NCI-H446 treated with DMSO at 0.1 percent for 48 hours (cell line): Measurements from ENCODE around the gene RBAK.
"Not testable (repeated sequence)": the region's sequence is repeated elsewhere in the genome, so short reads cannot be mapped to it uniquely, and the experiment has no call there.

ENCODE experiments used
- DNase-seq: peaks from one replicate; lab custom pipeline; 2025; lab: John Stamatoyannopoulos, UW

RBAK gene

DNA sequence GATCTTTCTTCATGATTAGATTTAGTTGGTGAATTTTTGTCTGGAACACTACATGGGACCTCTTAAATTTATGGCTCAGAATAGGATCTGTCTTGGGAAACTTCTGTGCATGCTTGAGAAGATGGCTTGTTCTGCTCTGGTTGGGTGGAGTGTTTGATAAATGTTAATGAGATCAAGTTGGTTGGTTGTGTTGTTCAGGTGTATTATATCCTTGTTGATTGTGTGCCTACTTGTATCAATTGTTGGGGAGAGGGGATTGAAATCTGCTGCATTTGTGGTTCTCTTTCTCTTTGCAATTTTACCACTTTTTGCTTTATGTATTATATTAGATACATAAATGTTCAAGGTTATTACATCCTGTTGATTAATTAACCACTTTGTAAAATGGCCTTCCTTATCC is 6.1 kb downstream of the RBAK start:
- DNase-seq: not testable (repeated sequence)

DNA sequence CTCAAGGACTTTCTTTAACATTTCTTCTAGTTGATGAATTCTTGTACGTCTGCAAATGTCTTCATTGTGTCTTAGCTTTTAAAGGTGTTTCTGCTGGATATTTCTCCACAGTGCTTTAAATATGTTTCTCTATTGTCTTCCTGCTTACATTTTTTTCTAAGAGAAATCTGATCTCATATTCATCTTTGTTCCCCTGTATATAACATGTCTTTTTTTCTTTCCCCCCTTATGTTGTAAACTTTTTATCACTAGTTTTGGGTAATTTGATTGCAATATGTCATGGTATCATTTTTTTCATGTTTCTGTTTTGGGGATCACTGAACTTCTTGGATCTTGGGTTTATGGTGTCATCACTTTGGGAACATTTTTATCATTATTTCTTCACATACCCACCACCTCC is 7.5 kb downstream of the RBAK start:
- DNase-seq: no peak

DNA sequence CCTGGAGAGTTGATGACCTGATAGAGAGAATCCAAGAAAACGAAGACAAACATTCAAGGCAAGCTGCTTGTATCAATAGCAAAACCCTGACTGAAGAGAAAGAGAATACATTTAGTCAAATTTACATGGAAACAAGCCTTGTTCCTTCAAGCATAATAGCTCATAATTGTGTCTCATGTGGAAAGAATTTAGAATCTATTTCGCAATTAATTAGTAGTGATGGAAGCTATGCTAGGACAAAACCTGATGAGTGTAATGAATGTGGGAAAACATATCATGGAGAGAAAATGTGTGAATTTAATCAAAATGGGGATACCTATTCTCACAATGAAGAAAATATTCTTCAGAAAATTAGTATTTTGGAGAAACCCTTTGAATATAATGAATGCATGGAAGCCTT is 18.0 kb downstream of the RBAK start:
- no peak for DNase-seq

DNA sequence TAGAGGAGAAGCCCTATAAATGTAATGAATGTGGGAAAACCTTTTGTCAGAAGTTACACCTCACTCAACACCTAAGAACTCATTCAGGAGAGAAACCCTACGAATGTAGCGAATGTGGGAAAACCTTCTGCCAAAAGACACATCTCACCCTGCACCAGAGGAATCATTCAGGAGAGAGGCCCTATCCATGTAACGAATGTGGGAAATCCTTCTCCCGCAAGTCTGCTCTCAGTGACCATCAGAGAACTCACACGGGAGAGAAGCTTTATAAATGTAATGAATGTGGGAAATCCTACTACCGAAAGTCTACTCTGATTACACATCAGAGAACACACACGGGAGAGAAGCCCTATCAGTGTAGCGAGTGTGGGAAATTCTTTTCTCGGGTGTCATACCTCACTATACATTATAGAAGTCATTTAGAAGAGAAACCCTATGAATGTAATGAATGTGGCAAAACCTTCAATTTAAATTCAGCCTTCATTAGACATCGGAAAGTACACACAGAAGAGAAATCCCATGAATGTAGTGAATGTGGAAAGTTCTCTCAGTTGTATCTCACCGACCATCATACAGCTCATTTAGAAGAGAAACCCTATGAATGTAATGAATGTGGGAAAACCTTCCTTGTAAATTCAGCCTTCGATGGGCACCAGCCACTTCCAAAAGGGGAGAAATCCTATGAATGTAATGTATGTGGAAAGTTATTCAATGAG is 18.9 kb downstream of the RBAK start:
- DNase-seq: no peak

DNA sequence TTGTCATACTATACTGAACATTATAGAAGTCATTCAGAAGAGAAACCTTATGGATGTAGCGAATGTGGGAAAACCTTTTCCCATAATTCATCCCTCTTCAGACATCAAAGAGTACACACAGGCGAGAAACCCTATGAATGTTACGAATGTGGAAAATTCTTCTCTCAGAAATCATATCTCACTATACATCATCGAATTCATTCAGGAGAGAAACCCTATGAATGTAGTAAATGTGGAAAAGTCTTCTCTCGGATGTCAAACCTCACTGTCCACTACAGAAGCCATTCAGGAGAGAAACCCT is 19.4 kb downstream of the RBAK start:
- DNase-seq: no peak

DNA sequence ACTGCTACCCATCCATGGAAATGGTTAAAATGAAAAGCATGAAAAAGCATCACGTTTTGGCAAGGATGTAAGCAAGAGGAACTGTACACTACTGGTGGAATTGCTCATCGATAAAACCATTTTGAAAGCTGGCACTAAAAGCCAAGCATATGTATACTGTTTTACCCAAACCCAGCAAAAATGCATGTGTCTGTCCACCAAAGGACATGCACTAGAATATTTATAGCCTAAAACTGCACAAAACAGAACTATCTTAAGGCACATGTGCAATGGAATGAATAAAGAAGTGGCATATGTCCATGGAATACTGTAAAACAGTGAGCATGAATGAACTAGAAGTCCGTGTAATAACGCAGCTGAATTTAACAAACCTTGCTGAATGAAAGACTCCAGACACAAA is 22.9 kb downstream of the RBAK start:
- DNase-seq: no peak

DNA sequence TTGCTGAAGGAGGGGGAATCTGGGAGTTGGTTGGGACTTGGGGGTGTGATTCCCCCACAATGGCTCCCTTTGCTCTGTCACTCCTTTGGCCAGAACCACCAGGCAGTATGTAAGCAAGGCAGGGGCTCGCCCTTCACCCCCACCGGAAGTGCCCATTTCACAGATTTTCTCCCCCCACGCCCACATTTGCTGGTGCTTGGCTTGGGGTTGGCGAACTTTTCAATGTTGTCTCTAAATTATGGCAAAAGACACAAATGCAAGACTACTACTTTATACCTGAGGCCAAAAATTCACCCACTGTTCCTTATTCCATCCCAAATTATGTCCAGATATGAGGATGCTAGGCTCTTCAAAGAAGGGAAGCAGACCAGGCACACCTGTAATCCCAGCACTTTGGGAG is 24.5 kb downstream of the RBAK start:
- DNase-seq: no peak

DNA sequence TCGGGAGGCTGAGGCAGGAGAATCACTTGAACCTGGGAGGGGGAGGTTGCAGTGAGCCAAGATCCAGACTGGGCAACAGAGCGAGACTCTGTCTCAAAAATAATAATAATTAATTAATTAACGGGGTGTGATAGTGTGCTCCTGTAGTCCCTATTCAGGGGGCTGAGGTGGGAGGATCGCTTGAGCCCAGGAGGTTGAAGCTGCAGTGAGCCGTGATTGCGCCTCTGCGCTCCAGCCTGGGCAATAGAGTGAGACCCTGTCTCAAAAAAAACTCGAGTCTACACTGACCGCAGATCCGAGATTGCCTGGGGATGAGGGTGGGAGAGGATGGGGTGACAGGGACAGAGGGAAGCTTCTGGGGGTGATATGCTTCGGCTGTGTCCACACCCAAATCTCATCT is 29.5 kb downstream of the RBAK start:
- DNase-seq: not testable (repeated sequence)

DNA sequence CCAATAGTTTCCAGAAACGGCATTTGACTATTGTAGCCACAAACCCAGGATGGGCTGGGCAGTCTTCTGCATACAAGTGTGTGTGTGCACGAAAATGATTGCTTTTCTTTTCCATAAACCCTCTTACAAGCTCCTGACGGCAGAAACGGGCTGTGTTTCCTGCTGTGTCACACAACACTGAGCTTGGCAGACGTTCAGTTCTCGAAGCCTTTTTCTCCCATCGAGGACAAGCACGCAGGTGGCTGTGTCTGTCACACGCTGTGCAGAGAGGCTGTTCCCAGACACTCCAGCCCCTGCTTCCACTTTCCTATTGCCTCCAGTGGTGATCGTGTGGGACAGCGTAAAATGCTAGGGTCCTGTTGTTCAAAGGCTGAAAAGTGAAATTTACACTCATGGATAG is 32.1 kb downstream of the RBAK start:
- no peak for DNase-seq

DNA sequence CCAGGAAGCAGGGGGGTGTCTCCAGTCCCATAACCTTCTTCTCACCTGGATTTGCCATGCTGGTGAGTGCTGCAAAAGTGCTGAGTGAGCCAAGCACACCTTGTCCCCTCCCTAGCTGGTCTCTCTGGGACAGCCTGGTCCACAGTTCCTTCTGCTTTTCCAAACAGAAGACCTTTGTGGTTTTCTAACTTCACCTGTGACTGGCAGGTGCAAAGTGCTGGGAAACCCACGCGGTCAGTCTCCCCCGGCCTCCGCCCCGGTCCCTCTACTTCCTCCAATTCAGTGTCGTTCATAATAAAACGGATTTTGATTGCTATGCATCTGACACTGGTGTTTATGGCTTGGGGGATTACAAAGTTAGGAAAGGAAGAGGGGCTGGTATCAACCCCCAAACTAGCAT is 37.1 kb downstream of the RBAK start:
- DNase-seq: no peak

DNA sequence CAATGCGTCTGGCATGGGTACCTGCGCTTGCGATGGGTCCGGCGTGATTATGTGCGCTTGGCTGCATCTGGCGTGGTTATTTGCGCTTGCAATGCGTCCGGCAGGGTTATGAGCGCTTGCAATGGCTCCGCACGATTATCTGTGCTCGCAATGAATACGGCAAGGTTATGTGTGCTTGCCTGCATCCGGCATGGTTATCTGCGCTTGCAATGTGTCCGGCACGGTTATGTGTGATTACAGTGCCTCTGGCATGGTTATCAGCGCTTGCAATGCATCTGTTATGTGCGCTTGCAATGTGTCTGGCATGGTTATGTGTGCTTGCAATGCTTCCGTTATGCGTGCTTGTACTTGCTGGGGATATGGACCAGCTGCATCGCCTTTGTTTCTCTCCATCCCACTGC is 37.7 kb downstream of the RBAK start:
- no peak for DNase-seq

DNA sequence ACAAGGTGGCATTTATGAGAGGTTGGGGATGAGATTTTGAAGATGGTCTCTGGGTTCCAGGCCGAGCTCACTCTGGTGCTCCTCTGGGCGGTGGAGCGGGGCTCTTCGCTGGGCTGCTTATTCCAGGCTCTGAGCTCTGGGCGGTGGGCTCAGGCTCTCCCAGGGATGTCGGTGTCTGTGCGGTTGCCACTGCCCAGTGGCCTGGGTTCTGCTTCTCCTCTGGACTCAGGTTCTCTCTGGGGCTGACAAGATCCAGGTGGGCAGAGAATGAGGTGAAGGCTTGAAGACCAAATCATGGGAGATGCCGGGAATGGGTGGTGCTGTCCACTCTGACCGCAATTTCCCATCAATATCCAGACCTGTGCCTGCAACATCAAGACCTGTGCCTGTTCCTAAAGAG is 40.6 kb downstream of the RBAK start:
- DNase-seq: no peak

DNA sequence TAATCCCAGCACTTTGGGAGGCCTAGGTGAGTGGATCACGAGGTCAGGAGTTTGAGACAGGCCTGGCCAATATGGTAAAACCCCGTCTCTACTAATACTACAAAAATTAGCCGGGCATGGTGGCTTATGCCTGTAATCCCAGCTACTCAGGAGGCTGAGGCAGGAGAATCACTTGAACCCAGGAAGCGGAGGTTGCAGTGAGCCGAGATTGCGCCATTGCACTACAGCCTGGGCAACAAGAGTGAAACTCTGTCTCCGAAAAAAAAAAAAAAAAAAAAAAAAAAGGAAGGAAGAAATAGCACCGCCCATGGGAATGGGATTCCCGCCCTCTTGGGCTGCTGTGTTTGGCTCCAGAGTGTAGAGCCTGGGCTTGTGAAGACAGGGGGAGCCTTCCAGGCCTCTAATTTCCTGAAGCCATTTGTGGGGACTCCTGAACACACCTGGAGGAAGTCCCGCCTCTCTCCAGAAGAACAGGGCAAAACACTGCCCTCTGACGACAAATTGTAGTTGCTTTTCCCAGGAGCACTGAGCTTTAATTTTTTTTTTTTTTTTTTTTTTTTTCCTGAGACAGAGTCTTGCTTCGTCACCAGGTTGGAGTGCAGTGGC is 42.7 kb downstream of the RBAK start:
- not testable (repeated sequence) for DNase-seq

DNA sequence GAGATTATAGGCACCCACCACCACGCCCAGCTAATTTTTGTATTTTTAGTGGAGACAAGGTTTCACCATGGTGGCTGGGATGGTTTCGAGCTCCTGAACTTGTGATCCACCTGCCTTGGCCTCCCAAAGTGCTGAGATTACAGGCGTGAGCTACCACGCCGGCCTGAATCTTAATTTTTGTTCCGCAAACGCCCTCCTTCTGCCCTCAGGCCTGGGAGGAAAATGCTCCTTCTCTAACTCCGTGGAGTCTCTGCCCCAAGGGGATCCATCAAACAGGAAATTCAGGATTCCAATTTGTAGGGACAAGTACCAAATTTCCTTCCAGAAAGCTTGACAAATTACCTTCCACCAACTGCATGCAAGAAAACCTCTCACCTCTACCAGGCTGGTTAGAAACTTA is 43.2 kb downstream of the RBAK start:
- DNase-seq: no peak

DNA sequence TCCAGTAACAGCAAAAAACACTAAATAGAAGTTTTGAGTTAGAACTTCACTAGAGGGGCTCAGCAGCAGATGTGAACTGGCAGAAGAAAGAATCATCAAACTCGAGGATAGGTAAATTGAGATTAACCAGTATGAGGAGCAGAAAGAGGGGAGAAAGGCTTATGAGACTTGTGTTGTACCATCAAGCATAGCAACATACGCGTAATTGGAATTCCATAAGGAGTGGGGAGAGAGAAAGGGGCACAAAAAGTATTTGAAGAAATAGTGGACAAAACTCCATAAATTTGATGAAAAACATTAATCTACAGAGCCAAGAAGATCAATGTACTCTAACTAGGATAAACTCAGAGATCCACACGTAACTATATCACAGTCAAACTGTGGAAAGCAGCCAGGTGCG is 48.3 kb downstream of the RBAK start:
- DNase-seq: no peak

DNA sequence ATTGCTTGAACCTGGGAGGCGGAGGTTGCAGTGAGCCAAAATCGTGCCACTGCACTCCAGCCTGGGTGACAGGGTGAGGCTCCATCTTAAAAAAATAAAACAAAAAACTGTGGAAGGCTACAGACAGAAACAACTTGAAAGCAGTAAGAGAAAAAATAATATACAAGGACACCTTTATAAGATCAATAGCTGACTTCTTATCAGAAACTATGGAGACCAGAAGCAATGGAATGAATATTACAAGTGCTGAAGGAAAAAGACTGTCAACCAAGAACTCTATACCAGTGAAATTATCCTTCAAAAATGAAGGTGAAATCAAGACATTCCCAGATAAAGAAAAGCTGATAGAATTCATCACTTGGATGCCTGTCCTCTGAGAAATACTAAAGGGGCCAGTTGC is 49.0 kb downstream of the RBAK start:
- no peak for DNase-seq

DNA sequence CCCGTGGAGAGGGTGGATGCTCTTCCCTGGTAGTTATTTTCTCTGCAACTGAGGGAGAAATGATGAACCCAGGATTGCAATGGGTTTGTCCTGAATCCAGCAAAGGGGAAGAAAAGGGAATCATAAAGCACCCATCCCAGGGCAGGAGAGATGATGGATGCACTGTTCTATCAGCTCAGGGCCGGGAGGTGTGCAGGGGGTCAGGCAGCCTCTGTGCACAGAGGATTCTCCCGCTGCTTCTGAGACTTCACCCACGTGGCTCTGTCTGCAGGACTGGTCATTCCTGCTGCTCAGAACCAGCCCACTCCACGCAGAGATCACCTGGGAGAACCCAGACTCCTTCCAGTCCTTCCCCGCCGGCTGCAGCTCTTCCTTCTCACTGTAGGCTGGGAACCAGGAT is 70.7 kb downstream of the RBAK start:
- DNase-seq: no peak

DNA sequence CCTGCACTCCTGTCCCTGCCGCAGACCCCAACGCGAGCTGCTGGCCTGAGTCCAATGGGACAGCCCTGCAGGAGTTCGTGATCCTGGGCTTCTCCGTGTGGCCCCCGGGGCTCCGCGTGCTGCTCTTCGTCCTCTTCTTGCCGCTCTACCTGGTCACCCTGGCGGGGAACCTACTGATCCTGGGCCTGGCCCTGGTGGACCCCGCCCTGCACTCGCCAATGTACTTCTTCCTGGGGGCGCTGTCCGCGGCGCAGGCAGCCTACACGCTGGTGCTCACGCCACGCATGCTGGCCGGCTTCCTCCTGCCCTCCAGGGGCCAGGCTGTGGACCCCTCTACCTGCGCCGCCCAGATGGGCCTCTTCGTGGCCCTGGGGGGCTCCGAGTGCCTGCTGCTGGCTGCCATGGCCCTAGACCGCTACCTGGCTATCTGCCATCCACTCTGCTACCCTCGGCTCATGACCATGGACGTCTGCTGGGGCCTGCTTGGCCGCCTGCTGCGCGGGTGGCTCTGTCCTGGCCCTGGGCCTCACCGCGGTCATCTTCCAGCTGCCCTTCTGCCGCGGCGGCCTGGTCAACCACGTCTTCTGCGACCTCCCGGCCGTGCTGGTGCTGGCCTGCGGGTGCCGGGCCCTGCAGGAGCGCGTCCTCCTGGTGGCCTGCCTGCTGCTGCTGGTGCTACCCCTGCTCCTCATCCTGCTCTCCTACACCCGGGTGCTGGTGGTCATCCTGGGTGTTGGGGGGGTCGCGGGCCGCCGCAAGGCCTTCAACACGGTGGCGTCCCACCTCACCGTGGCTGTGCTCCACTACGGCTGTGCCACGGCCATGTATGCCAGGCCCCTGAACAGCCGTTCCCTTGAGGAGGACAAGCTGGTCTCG is 71.7 kb downstream of the RBAK start:
- DNase-seq: no peak
